ENCODE results near the gene SAP30. TPM values are rescaled to one million over a fixed set of nuclear protein-coding genes. Genes with fewer than 3 reads are reported as not detected.

The SAP30 gene
- total and polyA plus RNA-seq, 9 of the 15 experiments (the other 6 are each of a cell fraction or from before 2014, with no cell fraction given), result 5.9 to 51.1 (median 32.6) TPM

- TF ChIP-seq CTBP1 (IDR thresholded peaks at IDR 0.05; ENCODE audit: borderline replicate concordance) (peak; percentile 22; the same call in 1 of the 2 replicates), KDM5B (IDR thresholded peaks at IDR 0.05; ENCODE audit: insufficient replicate concordance, low read depth, low read length) (peak; percentile 97), SMC3 (conservative IDR thresholded peaks at IDR 0.05; ENCODE audit: insufficient read depth, low read depth, low read length) (no peak), MEF2D (tag; conservative IDR thresholded peaks at IDR 0.05; ENCODE audit: low read depth) (no peak), RAD51 (IDR thresholded peaks at IDR 0.05; ENCODE audit: borderline replicate concordance, low read depth) (peak; percentile 60), CBX2 (IDR thresholded peaks at IDR 0.05; ENCODE audit: insufficient read depth, low read length, poor library complexity, severe bottlenecking) (no peak), HMBOX1 (IDR thresholded peaks at IDR 0.05) (peak; percentile 84), NONO (IDR thresholded peaks at IDR 0.05; ENCODE audit: low read depth in 2 of 2, low read length in 1 of 2) (peak; percentile 40 to 66; a peak in 1 of 4 replicates), RUNX1 (IDR thresholded peaks at IDR 0.05; ENCODE audit: low read depth) (no peak), ZNF174 (CRISPR knock-in tag; IDR thresholded peaks at IDR 0.05) (no peak), RCOR1 (IDR thresholded peaks at IDR 0.05; ENCODE audit: borderline replicate concordance in 1 of 2, low read depth in 2 of 2, low read length in 2 of 2) (peak in 1 of 2 experiments; percentile 60; a peak in 1 of 4 replicates), ATF2 (CRISPR knock-in tag; IDR thresholded peaks at IDR 0.05) (no peak), HNRNPH1 (optimal IDR thresholded peaks at IDR 0.05; ENCODE audit: low read depth, low read length) (no peak), DDX20 (tag; IDR thresholded peaks at IDR 0.05; ENCODE audit: low read depth) (no peak), SETDB1 (IDR thresholded peaks at IDR 0.05; ENCODE audit: low read length) (no peak), EHMT2 (IDR thresholded peaks at IDR 0.05) (no peak), BCLAF1 (IDR thresholded peaks at IDR 0.05; ENCODE audit: borderline replicate concordance in 1 of 2, control insufficient read depth in 1 of 2, low read depth in 2 of 2, low read length in 1 of 2) (peak in 1 of 2 experiments; percentile 46; a peak in 1 of 4 replicates), FOXK1 (CRISPR knock-in tag; IDR thresholded peaks at IDR 0.05; ENCODE audit: borderline replicate concordance) (0 out of 2 replicates have a peak, but pooled peaks have one; percentile 63), MNT (conservative IDR thresholded peaks at IDR 0.05) (peak; percentile 68 to 81)
Observed at GRCh38 chr4:173334085-173334890, 36.5 kb upstream of the SAP30 start, which contains the start of gene HMGB2 (continued).
